ENCODE measurements around the gene ARID2. TPM values are rescaled to one million over a fixed set of nuclear protein-coding genes. Genes with fewer than 3 reads are reported as not detected.

The ARID2 gene
- total RNA-seq, 1 experiment from 2014 or later = 10.5 TPM

GRCh38 chr12:45707241-45707857, 22.2 kb upstream of the ARID2 start:
- no peaks in the 10 kb centered on the region for H3K9me3 ChIP-seq
- DNase-seq = no peak

DNA sequence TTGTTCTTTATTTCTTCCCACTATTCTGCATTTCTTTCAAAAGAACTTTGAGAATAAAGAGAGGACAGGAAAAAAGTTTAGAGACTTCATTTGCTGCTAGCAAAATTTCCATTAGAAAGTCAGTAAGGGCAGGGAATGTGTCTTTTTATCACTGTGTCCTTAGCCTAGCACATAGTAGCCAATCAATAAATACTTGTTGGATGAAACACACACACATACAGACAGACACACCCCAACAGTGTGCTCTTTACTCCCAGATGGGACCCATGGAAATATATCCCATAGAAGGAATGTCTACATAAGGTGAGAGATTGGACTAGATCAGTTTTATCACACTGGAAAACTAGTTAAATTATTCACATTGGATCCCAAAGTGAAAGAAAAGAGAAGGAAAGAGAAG, 21.1 kb upstream of the ARID2 start:
- Histone ChIP-seq H3K4me3 (no peak overlapping the region), H3K36me3 (no peaks in the 10 kb centered on the region), H3K27me3 (no peaks in the 10 kb centered on the region), H3K9me3 (no peaks in the 10 kb centered on the region)
- DNase-seq = no peak

More at GRCh38 chr12:45707241-45707857, 22.2 kb upstream of the ARID2 start:
- H3K36me3 ChIP-seq = no peaks in the 10 kb centered on the region
- H3K27me3 ChIP-seq = no peaks in the 10 kb centered on the region
- H3K4me3 ChIP-seq = no peak overlapping the region

DNA sequence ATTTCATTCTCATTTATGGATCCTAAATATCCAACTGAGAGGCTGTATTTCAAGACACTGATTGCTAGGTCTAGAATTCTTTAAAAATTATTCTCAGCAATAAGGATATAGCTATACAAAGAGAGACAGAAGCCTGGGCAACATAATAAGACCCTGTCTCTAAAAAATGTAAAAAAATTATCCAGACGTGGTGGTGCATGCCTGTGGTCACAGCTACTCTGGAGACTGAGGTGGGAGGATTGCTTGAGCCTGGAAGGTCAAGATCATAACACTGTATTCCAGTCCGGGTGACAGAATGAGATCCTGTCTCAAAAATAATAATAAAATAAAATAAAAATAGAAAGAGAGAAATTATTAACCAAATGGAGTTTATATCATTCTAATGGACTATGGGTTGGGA, 20.6 kb upstream of the ARID2 start:
- Histone ChIP-seq H3K27me3 (no peaks in the 10 kb centered on the region), H3K36me3 (no peaks in the 10 kb centered on the region), H3K9me3 (no peaks in the 10 kb centered on the region), H3K4me3 (no peak overlapping the region)
- DNase-seq = no peak

DNA sequence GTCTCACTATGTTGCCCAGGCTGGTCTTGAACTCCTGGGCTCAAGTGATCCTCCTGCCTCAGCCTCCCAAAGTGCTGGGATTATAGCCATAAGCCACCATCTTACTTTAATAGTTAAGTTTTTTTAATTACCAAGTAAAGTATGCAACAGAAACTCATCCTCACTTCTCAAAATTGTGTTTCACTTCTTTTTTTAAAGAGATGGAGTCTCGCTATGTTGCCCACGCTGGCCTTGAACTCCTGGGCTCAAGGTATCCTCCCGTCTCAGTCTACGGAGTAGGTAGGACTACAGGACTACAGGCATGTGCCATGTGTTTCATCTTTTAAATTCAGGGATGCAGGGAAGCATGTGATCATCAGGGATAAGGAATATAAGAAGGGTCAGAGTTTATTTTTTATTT, 17.2 kb upstream of the ARID2 start:
- H3K36me3 ChIP-seq = no peaks in the 10 kb centered on the region; the same call in 1 of the 2 replicates
- H3K27me3 ChIP-seq = no peaks in the 10 kb centered on the region
- DNase-seq = no peak
- H3K4me3 ChIP-seq = no peak overlapping the region
- no peaks in the 10 kb centered on the region for H3K9me3 ChIP-seq

DNA sequence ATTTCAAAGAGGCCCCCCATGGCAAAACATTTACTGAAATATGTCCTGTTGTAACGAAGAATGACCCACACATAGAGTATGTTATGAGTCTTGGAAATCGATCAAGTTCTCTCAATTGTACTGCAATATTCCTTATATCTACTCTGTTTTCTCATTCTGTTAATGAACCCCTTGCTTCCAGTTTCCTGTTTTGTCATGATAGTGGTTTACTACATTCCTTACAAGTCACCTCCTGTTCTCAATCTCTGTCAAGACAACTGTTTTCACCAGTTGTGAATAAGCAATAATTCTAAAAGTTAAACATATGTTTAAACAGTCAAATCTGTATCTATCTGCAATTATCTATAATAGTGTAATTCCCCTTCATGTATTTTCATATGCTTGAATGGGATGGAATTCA, 16.4 kb upstream of the ARID2 start:
- no peaks in the 10 kb centered on the region for H3K27me3 ChIP-seq
- H3K9me3 ChIP-seq = no peaks in the 10 kb centered on the region
- DNase-seq = no peak
- no peak overlapping the region for H3K4me3 ChIP-seq
- H3K36me3 ChIP-seq = no peaks in the 10 kb centered on the region; the same call in 1 of the 2 replicates

- no peak overlapping the region for H3K4me3 ChIP-seq
- no peaks in the 10 kb centered on the region; the same call in 1 of the 2 replicates for H3K36me3 ChIP-seq
- no peaks in the 10 kb centered on the region for H3K27me3 ChIP-seq
Observed at GRCh38 chr12:45718306-45718705, 11.2 kb upstream of the ARID2 start.

GRCh38 chr12:45720069-45720468, 9.4 kb upstream of the ARID2 start:
- Histone ChIP-seq H3K36me3 (no peaks in the 10 kb centered on the region; the same call in 1 of the 2 replicates), H3K27me3 (no peaks in the 10 kb centered on the region), H3K4me3 (no peak overlapping the region), H3K9me3 (no peaks in the 10 kb centered on the region)
- DNase-seq = no peak

More at GRCh38 chr12:45718306-45718705, 11.2 kb upstream of the ARID2 start:
- DNase-seq = no peak
- H3K9me3 ChIP-seq = no peaks in the 10 kb centered on the region

DNA sequence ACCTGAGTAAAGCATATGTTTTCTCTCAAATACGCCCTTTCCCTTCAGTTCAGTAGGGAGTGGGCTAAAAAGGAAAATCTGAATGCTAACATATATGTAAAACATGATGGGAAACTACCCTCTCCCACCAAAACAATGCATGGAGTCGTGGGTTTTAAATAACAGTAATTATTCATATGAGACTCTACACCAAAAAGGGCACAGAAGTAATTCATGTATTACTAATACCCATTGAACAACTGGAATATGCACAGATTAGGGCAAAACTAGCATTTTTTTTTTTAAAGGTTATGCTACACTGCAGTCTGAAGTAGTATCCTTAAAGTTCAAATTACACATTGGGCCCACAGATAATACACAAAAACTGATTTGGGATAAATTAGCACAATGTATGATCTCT, 8.1 kb upstream of the ARID2 start:
- H3K36me3 ChIP-seq = no peaks in the 10 kb centered on the region; the same call in 1 of the 2 replicates
- H3K27me3 ChIP-seq = no peaks in the 10 kb centered on the region
- H3K4me3 ChIP-seq = no peak overlapping the region
- no peak for DNase-seq
- no peaks in the 10 kb centered on the region for H3K9me3 ChIP-seq

DNA sequence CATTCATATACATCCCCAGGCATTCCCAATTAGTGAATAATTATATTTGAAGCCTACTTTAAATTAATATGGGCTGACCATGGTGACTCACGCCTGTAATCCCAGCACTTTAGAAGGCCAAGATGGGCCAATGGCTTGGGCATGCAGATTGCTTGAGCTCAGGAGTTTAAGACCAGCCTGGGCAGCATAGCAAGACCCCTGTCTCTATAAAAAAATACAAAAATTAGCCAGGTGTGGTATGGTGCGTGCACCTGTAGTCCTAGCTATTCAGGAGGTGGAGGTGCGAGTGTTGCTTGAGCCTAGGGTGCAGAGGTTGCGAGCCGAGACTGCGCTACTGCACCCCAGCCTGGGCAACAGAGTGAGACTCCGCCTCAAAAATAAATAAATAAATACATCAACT, 7.6 kb upstream of the ARID2 start:
- Histone ChIP-seq H3K9me3 (no peaks in the 10 kb centered on the region), H3K4me3 (no peak overlapping the region), H3K36me3 (no peaks in the 10 kb centered on the region; the same call in 1 of the 2 replicates), H3K27me3 (no peaks in the 10 kb centered on the region)
- no peak for DNase-seq

GRCh38 chr12:45725631-45726602, 3.6 kb upstream of the ARID2 start:
- H3K9me3 ChIP-seq = no peaks in the 10 kb centered on the region
- H3K36me3 ChIP-seq = no peaks in the 10 kb centered on the region
- no peak for DNase-seq
- H3K27me3 ChIP-seq = no peaks in the 10 kb centered on the region
- peak overlapping the region; percentile 88 for H3K4me3 ChIP-seq

- Histone ChIP-seq H3K9me3 (no peaks in the 10 kb centered on the region), H3K27me3 (no peaks in the 10 kb centered on the region), H3K36me3 (peaks cover 4% of the 10 kb centered on the region; the same call in 1 of the 2 replicates), H3K4me3 (peak overlapping the region; percentile 88)
- peak; percentile 52 for DNase-seq
Observed at GRCh38 chr12:45726603-45727300, 2.8 kb upstream of the ARID2 start.

DNA sequence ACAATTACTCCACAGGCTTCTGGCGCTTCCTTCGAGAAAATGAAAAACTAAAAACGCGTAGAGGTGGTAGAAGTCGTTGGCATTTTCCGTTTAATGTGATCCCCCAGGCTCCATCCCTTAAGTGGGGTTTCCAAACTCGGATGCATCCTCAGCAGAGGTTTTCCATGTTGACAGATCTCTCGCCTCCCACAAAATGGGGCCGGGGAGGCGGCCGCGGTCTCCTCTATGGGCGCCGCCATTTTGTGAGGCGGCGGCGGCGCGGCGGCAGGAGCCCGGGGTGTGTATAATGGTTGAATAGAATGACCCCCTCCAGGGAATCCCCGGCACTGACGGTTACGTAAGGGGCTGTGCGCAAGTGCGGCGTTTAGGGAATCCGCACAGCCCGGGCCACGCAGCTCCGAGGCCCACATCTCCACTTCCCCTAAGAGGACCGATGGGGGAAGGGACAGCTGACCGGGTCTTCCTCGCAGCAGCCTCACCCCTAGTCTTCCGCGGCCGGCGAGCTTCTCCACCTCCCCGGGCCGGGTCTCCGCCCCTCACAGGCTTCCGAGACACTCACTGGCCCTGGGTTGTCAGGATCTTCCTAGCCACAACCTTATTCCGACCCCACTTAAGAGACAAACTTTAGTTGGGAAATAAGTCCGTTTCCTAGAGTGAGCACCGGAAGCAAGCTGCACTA, 2.1 kb upstream of the ARID2 start:
- H3K27me3 ChIP-seq = no peaks in the 10 kb centered on the region
- peak; percentile 99 for DNase-seq
- H3K36me3 ChIP-seq = peaks cover 5% of the 10 kb centered on the region
- H3K9me3 ChIP-seq = no peaks in the 10 kb centered on the region
- peak overlapping the region; percentile 88 for H3K4me3 ChIP-seq

- H3K9me3 ChIP-seq = no peaks in the 10 kb centered on the region
- no peaks in the 10 kb centered on the region for H3K27me3 ChIP-seq
- H3K4me3 ChIP-seq = peak overlapping the region; percentile 88
- DNase-seq = no peak
- H3K36me3 ChIP-seq = peaks cover 12% of the 10 kb centered on the region
Observed at GRCh38 chr12:45727980-45728629, 1.4 kb upstream of the ARID2 start.

- peak overlapping the region; percentile 88 for H3K4me3 ChIP-seq
- H3K27me3 ChIP-seq = no peaks in the 10 kb centered on the region
- DNase-seq = peak; percentile 97
- H3K36me3 ChIP-seq = peaks cover 18% of the 10 kb centered on the region
- H3K9me3 ChIP-seq = no peaks in the 10 kb centered on the region
Observed at GRCh38 chr12:45728630-45729232, 775 bp upstream of the ARID2 start.

GRCh38 chr12:45730084-45730347, 510 bp downstream of the ARID2 start:
- H3K36me3 ChIP-seq = peaks cover 31% of the 10 kb centered on the region
- DNase-seq = peak; percentile 32
- H3K27me3 ChIP-seq = no peaks in the 10 kb centered on the region
- peaks cover 2% of the 10 kb centered on the region for H3K9me3 ChIP-seq
- peak overlapping the region; percentile 88 for H3K4me3 ChIP-seq

Measured in MG63 (cell line).